Sigmoid colon (tissue), 7 donors: Measurements from ENCODE around the gene RDH5. TPM values are rescaled to one million over a fixed set of nuclear protein-coding genes. Genes with fewer than 3 reads are reported as not detected.

Source experiments
- DNase-seq: peaks from one replicate; pipeline ENCODE4 v3.0.0-alpha.2; 2019
- H3K27ac ChIP-seq, 4 donors: fragments of 200-600 bp; sonication (generic); one replicate each; pipeline ENCODE4 v1.5.1; 2016 to 2019; ENCODE audit warnings: mild to moderate bottlenecking in 1 of 4
- H3K27me3 ChIP-seq, 3 donors: fragments of 200-600 bp; sonication (generic); one replicate each; pipeline ENCODE4 v1.5.1; 2019; ENCODE audit warnings: mild to moderate bottlenecking in 1 of 3
- H3K36me3 ChIP-seq, 4 donors: fragments of 200-600 bp; sonication (generic); one replicate each; pipeline ENCODE4 v1.5.1; 2016 to 2019
- H3K4me1 ChIP-seq, 4 donors: fragments of 200-600 bp; sonication (generic); one replicate each; pipeline ENCODE4 v1.5.1; 2017 to 2019
- H3K4me3 ChIP-seq, 4 donors: fragments of 200-600 bp; sonication (generic); one replicate each; pipeline ENCODE4 v1.5.1; 2017 to 2019; ENCODE audit warnings: mild to moderate bottlenecking in 2 of 4, moderate library complexity in 1 of 4
- H3K9me3 ChIP-seq, 4 donors: fragments of 200-600 bp in 3 of 4; sonication (generic) in 3 of 4; one replicate each; pipeline versions ENCODE4 v1.5.1 to v1.6.1; 2013 to 2019
- EP300 ChIP-seq, 4 donors: sonication (generic); formaldehyde crosslinking; IDR thresholded peaks; one replicate each; pipeline ENCODE4 v1.6.1; 2017; ENCODE audit warnings: antibody characterized with exemption in 4 of 4
- POLR2A ChIP-seq, 2 donors: fragments of 450-650 bp; IDR thresholded peaks; one replicate each; pipeline ENCODE4 v1.6.1; 2016; ENCODE audit warnings: antibody characterized with exemption in 2 of 2, mild to moderate bottlenecking in 2 of 2, moderate library complexity in 2 of 2
- POLR2AphosphoS5 ChIP-seq, 4 donors: sonication (generic); formaldehyde crosslinking; IDR thresholded peaks; one replicate each; pipeline ENCODE4 v1.6.1; 2017; ENCODE audit warnings: antibody characterized with exemption in 4 of 4
- WGBS, 2 donors: extraction: QIAGEN DNeasy Blood & Tissue Kit; methylation state at CpG; one replicate each; pipeline ENCODE4 v1.1.7; 2013; 5-methylcytosine and 5-hydroxymethylcytosine counted together
- intact Hi-C: fragments of 100-400 bp; cut with DNase I; formaldehyde crosslinking; loops from one replicate; pipeline ENCODE4 v1.15.1; 2023
- polyA plus RNA-seq, 3 donors: library from polyadenylated mRNA; stranded (reverse); fragments of 200-250 nt; gene quantifications; one replicate each; pipeline ENCODE4 v1.2.3, GENCODE V29; 2013
- total RNA-seq, 4 donors: library from RNA; depleted of rRNA; stranded (reverse); fragments of >200 nt; gene quantifications; one replicate each; pipeline ENCODE4 v1.1.0, GENCODE V29; 2016
- TF ChIP-seq, protein P1 (sequence below), 4 experiments: fragments of 450-650 bp in 3 of 4; fragments of 200-600 bp in 1 of 4; IDR thresholded peaks; one replicate each; pipeline ENCODE4 v1.5.1; 2016 to 2019; ENCODE audit warnings: antibody characterized with exemption in 4 of 4, mild to moderate bottlenecking in 3 of 4, moderate library complexity in 2 of 4
- donor health status: healthy with polysubstance abuse.
- donor health status: Bipolar disorder and iron deficiency.
- donor health status: healthy.

Gene RDH5
- total and polyA plus RNA-seq, 7 donors, result 8.4 to 37.5 (median 30.7) TPM

- Histone ChIP-seq H3K36me3 (peaks cover 19 to 36% (median 23%) of the 10 kb centered on the region in 4 donors), H3K4me3 (peak overlapping the region; percentile 95 to 99 (median 98)), H3K4me1 (peaks cover 0 to 76% (median 74%) of the 10 kb centered on the region in 4 donors), H3K27ac (peak overlapping the region; percentile 100), H3K27me3 (no peaks in the 10 kb centered on the region), H3K9me3 (no peaks in the 10 kb centered on the region)
- DNase-seq, result peak; percentile 70
- intact Hi-C loops, result no loop called here
- TF ChIP-seq POLR2AphosphoS5 (IDR thresholded peaks at IDR 0.05) (no peak), POLR2A (IDR thresholded peaks at IDR 0.05) (no peak), EP300 (IDR thresholded peaks at IDR 0.05) (no peak)
- TF ChIP-seq, protein P1, sequence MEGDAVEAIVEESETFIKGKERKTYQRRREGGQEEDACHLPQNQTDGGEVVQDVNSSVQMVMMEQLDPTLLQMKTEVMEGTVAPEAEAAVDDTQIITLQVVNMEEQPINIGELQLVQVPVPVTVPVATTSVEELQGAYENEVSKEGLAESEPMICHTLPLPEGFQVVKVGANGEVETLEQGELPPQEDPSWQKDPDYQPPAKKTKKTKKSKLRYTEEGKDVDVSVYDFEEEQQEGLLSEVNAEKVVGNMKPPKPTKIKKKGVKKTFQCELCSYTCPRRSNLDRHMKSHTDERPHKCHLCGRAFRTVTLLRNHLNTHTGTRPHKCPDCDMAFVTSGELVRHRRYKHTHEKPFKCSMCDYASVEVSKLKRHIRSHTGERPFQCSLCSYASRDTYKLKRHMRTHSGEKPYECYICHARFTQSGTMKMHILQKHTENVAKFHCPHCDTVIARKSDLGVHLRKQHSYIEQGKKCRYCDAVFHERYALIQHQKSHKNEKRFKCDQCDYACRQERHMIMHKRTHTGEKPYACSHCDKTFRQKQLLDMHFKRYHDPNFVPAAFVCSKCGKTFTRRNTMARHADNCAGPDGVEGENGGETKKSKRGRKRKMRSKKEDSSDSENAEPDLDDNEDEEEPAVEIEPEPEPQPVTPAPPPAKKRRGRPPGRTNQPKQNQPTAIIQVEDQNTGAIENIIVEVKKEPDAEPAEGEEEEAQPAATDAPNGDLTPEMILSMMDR (IDR thresholded peaks at IDR 0.05), result no peak
- 47 to 61% methylated on average over 10 of the region's 10 CpGs for WGBS, 2 donors
These were observed 6.8 kb downstream of the RDH5 start for GRCh38 chr12:55726971-55727370.

DNA sequence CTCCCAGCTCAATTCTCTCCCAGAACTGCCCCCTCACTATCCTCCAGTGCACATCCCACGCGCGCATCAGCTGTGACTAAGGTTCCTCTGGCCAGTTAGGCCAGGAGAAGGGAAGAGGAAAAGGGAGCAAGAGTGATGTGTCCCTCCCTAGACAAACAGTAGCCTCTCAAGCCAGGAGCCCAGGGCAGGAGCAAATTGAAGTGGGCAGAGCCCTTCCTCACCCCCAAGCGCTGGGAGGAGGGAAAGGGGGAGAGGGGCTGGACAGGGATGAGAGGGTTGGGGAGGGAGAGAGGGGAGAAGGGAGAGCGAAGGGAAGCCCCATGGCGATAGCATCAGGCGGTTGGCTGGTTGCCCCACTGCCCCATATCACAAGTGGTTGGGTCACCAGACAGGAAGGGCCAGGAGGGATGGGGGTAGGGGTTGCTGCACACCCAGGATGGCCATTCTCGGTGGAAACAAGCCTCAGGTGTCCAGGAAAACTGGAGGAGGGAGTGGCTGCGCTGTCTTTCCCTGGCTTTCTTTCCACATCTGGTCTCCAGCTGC is 7.5 kb downstream of the RDH5 start:
- Histone ChIP-seq H3K27ac (peak overlapping the region; percentile 100), H3K4me1 (peaks cover 0 to 75% (median 68%) of the 10 kb centered on the region in 4 donors), H3K36me3 (peaks cover 19 to 36% (median 23%) of the 10 kb centered on the region in 4 donors), H3K4me3 (peak overlapping the region; percentile 95 to 99 (median 98)), H3K27me3 (no peaks in the 10 kb centered on the region), H3K9me3 (no peaks in the 10 kb centered on the region)
- 7 to 37% methylated on average over 9 of the region's 9 CpGs for WGBS, 2 donors
- DNase-seq, result peak; percentile 89
- intact Hi-C loops, result no loop called here
- TF ChIP-seq POLR2A (IDR thresholded peaks at IDR 0.05) (no peak), POLR2AphosphoS5 (IDR thresholded peaks at IDR 0.05) (peak; percentile 9 to 50 (median 25))

DNA sequence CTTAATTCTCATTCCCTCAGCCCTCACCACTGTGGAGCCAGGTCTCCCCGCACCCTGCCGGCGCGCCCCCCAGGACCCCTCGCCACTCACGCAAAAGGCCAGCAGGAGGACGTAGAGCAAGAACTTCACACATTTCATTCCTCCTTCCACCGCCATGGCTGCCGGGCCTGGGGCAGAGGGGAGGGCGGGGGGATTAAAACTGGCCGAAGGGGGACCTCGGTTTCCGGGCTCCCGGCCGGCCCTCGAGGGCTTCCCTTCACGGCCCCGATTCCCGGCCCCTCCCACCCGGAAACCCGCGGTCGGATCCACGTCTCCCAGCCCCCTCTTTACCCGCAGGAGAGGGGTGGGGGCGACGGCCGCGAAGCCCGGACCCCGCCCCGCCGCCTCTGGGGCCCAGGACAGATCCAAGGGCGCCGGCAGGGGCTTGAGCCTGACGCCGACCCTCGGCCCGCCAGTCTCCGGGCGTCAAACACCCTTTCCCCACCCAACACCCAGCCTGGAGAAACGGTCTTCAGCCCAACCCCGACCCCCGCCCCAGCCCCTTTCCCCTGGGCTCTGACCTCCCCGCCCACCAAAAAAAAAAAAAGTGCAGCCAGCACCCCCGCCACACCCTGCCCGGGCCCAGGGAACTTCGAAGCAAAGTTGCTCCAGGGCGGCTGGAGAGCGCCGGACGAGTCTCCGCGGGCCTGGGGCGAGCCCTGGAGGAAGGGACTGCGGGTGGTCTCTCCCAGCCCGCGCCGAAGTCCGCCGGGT is 8.2 kb downstream of the RDH5 start:
- Histone ChIP-seq H3K4me1 (peaks cover 0 to 69% (median 63%) of the 10 kb centered on the region in 4 donors), H3K27me3 (no peaks in the 10 kb centered on the region), H3K27ac (peak overlapping the region; percentile 100), H3K9me3 (no peaks in the 10 kb centered on the region), H3K36me3 (peaks cover 19 to 36% (median 23%) of the 10 kb centered on the region in 4 donors), H3K4me3 (peak overlapping the region; percentile 95 to 99 (median 98))
- intact Hi-C loops, result no loop called here
- TF ChIP-seq, protein P1 (IDR thresholded peaks at IDR 0.05), result no peak
- peak in 1 of 4 donors; percentile 10 for TF ChIP-seq POLR2AphosphoS5 (IDR thresholded peaks at IDR 0.05)
- 0 to 1% methylated on average over 61 of the region's 61 CpGs for WGBS, 2 donors
- peak; percentile 94 for DNase-seq

- TF ChIP-seq POLR2A (IDR thresholded peaks at IDR 0.05), result peak; percentile 54 to 77
- peak; percentile 82 to 97 (median 95) for TF ChIP-seq POLR2AphosphoS5 (IDR thresholded peaks at IDR 0.05)
- peak in 2 of 4 donors; percentile 72 to 74 for TF ChIP-seq EP300 (IDR thresholded peaks at IDR 0.05)
- TF ChIP-seq, protein P1 (IDR thresholded peaks at IDR 0.05), result no peak
These were observed 9.0 kb downstream of the RDH5 start, which contains the start of gene CD63 for GRCh38 chr12:55728939-55729818. Gene CD63, minus strand, starts transcription at chr12:55729009. Its CDS starts 668 bp downstream, at chr12:55728341.

More at GRCh38 chr12:55728939-55729818, 9.0 kb downstream of the RDH5 start, which contains the start of gene CD63:
- intact Hi-C loops, result no loop called here
- H3K4me3 ChIP-seq, result peak within 1 kb of the TSS; percentile 95 to 99 (median 98)
- H3K27me3 ChIP-seq, result no peaks in the 10 kb centered on the region
- H3K36me3 ChIP-seq, result peaks cover 16 to 31% (median 21%) of the 10 kb centered on the region in 4 donors
- H3K9me3 ChIP-seq, result no peaks in the 10 kb centered on the region
- H3K4me1 ChIP-seq, result peaks cover 0 to 61% (median 55%) of the 10 kb centered on the region in 4 donors
- 0 to 1% methylated on average over 61 of the region's 61 CpGs for WGBS, 2 donors
- peak; percentile 97 for DNase-seq
- peak within 1 kb of the TSS; percentile 100 for H3K27ac ChIP-seq
